Bronchus fibroblast of lung (primary cell): ENCODE results near the gene SMYD4. TPM values are rescaled to one million over a fixed set of nuclear protein-coding genes. Genes with fewer than 3 reads are reported as not detected.

Experiments
- total RNA-seq: library from RNA; depleted of rRNA; stranded (reverse); fragments of >200 nt; gene quantifications from 2 replicates; pipeline ENCODE4 v1.2.3, GENCODE V29; 2015

The SMYD4 gene
- total RNA-seq, result 4.2 and 5.5 TPM in 2 replicates

GRCh38 chr17:1829592-1830257 is at the start of gene SMYD4, which contains the start of gene RPA1:
TSS of gene SMYD4 (minus strand) at chr17:1829902. CDS start at chr17:1827994, 1,908 bp downstream.
TSS of gene RPA1 (plus strand) at chr17:1830005. CDS start at chr17:1830094, 89 bp downstream.

DNA sequence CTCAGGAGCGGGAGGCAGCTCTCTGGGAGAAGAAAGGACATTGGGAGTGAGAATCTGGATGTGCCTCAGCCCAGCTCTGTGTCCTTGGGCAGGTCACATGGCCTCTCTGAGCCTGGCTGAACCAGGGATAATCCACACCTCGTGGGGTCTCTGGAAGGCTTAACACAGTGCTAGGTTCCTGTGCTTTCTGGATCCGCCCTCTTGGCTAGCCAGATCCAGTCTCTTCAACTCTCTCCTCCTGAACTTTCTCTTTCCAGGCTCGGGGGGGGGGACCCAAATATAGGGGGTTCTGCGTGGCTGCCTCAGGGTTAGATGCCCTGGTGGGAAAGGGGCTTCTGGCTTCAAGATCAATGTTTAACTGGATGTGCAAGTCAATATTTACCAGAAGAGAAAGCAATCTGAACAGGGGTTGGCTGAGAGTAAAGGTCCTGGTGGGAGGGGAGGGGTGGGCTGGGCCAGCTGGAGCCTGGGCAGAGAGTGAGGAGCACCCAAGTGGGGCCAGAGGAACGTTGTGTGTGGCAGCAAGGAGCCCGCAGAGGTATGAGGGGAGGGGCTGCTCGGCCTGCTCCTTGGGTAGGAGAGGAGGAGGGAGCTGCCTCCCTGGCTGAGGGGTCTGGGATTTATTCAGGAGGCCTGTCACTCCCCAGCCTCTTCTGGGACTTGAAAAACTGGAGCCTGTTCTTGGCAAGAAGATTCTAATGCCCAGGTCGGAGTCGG is 87.2 kb downstream of the SMYD4 start, which contains the start of gene SERPINF2:
TSS of gene SERPINF2 (plus strand) at position 501 of the 717 bp plus-strand sequence. CDS start 2,125 bp downstream, outside the sequence.

Other genes starting within 250 kb of the SMYD4 start
- 7.1 and 12.1 TPM in 2 replicates for gene SLC43A2, start 201.1 kb downstream of the SMYD4 start, total RNA-seq
- 0.30 and 1.0 TPM in 2 replicates for gene SCARF1, start 184.2 kb downstream of the SMYD4 start, total RNA-seq
- 7.1 and 13.8 TPM in 2 replicates for gene RILP, start 180.0 kb downstream of the SMYD4 start, total RNA-seq
- gene PRPF8, start 145.0 kb downstream of the SMYD4 start, total RNA-seq, result 143 and 152 TPM in 2 replicates
- 1.0 TPM in 2 replicates for gene TLCD2, start 119.5 kb downstream of the SMYD4 start, total RNA-seq
- gene WDR81, start 105.2 kb downstream of the SMYD4 start, total RNA-seq, result 15.9 and 17.7 TPM in 2 replicates
- gene SERPINF2, start 87.0 kb downstream of the SMYD4 start, total RNA-seq, result under 0.01 TPM in 1 of 2 replicates, not detected in the other
- 146 and 153 TPM in 2 replicates for gene SERPINF1, start 67.8 kb downstream of the SMYD4 start, total RNA-seq
- 27.1 and 31.4 TPM in 2 replicates for gene RPA1, start 103 bp upstream of the SMYD4 start, total RNA-seq
- 0.30 and 0.34 TPM in 2 replicates for gene RTN4RL1, start 195.4 kb upstream of the SMYD4 start, total RNA-seq
- 23.8 and 23.9 TPM in 2 replicates for gene DPH1, start 200.3 kb upstream of the SMYD4 start, total RNA-seq
- 57.5 and 59.2 TPM in 2 replicates for gene OVCA2, start 212.1 kb upstream of the SMYD4 start, total RNA-seq
- gene HIC1, start 225.2 kb upstream of the SMYD4 start, total RNA-seq, result 26.4 and 28.1 TPM in 2 replicates